GM19239 (cell line): ENCODE data around the gene INPP5D.

Experiments
- DNase-seq: peaks from one replicate; pipeline ENCODE4 v3.0.0; 2011; ENCODE audit warnings: low spot score; ENCODE audit not compliant: insufficient read length
- FAIRE-seq: peaks from 2 replicates; lab custom pipeline; 2011; peaks lifted over from hg19 to GRCh38; lab: Jason Lieb, UNC

The INPP5D gene

GRCh38 chr2:233245406-233245805 lies 185.3 kb downstream of the INPP5D start:
- FAIRE-seq = no peak
- DNase-seq = no peak

GRCh38 chr2:233247116-233247515 lies 187.0 kb downstream of the INPP5D start:
- FAIRE-seq = no peak
- no peak for DNase-seq

- FAIRE-seq (no peak), DNase-seq (no peak)
These were observed 187.6 kb downstream of the INPP5D start for GRCh38 chr2:233247744-233248143.

- no peak for DNase-seq
- FAIRE-seq = no peak
These were observed 188.9 kb downstream of the INPP5D start for GRCh38 chr2:233248999-233249398.

GRCh38 chr2:233250568-233250967 lies 190.4 kb downstream of the INPP5D start:
- FAIRE-seq = peak; percentile 68

GRCh38 chr2:233250985-233251305 lies 190.8 kb downstream of the INPP5D start:
- no peak for FAIRE-seq
- DNase-seq = no peak

More at GRCh38 chr2:233250568-233250967, 190.4 kb downstream of the INPP5D start:
- no peak for DNase-seq

- DNase-seq (peak; percentile 98), FAIRE-seq (peak; percentile 98)
These were observed 191.4 kb downstream of the INPP5D start, which contains the start of gene ATG16L1 for GRCh38 chr2:233251306-233252116. Gene ATG16L1, plus strand, starts transcription at chr2:233251673. Its CDS starts 155 bp downstream, at chr2:233251828.

GRCh38 chr2:233252227-233252626 lies 192.1 kb downstream of the INPP5D start:
- DNase-seq (no peak), FAIRE-seq (no peak)

- FAIRE-seq = no peak
- no peak for DNase-seq
These were observed 195.0 kb downstream of the INPP5D start for GRCh38 chr2:233255151-233255550.

- FAIRE-seq = no peak
- DNase-seq = no peak
These were observed 195.9 kb downstream of the INPP5D start for GRCh38 chr2:233256048-233256447.
